NCI-H2081 treated with DMSO at 0.1 percent for 48 hours (cell line): Measurements from ENCODE around the gene TPST1.
"Not testable (repeated sequence)": the region's sequence is repeated elsewhere in the genome, so short reads cannot be mapped to it uniquely, and the experiment has no call there.

Experiments
- DNase-seq: peaks from one replicate; lab custom pipeline; 2025; lab: John Stamatoyannopoulos, UW

The TPST1 gene

GRCh38 chr7:66380272-66380888 is 175.2 kb downstream of the TPST1 start:
- DNase-seq, result no peak

GRCh38 chr7:66382182-66382923 is 177.2 kb downstream of the TPST1 start:
- not testable (repeated sequence) for DNase-seq

GRCh38 chr7:66385191-66385905 is 180.2 kb downstream of the TPST1 start:
- not testable (repeated sequence) for DNase-seq

DNA sequence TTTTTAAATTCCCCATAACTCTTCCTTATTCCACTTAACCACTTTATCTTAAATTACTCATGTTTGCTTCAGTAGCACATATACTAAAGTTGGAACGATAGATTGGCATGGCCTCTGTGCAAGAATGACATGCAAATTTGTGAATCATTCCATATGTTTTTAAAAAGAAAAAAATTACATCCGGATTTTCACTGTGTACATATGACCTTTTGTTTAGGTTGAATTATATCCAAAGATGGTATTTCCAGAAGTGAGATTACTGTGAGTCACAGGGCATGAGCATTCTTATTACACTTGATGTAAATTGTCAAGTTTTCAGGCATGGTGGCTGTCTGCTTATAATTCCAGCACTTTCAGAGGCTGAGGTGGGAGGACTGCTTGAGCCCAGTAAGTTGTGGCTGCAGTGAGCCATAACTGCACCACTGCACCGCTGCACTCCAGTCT is 190.0 kb downstream of the TPST1 start:
- DNase-seq, result not testable (repeated sequence)

- not testable (repeated sequence) for DNase-seq
These were observed 190.9 kb downstream of the TPST1 start for GRCh38 chr7:66396052-66396451.

DNA sequence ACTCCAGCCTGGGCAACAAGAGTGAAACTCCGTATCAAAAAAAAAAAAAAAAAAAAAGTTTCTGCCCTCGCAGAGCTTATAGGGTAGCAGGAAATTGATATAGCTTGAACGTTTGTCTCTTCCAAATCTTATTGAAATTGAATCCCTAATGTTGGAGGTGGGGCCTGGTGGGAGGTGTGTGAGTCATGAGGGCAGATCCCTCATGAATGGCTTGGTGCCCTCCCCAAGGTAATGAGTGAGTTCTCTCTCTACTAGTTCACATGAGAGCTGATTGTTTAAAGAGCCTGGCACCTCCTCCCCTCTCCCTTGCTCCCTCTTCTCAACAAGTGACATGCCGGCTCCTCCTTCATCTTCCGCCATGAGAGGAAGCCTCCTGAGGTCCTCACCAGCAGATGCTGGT is 193.7 kb downstream of the TPST1 start:
- not testable (repeated sequence) for DNase-seq

DNA sequence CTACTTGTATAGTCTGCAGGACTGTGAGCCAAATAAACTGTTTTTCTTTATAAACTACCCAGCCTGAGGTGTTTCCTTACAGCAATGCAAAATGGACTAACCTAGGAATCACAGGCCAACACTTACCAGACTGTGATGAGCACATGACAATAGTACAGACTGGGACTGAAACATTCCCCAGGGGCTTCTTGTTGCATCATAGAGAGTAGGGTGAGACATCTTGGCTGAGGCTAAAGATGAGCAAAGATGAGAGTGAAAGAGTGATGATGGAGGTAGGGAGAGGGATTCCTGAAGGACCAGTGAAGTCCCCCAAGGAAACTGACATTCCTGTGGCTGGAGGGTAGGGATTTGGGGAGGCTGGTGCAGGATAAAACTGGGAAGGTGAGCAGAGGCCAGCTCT is 194.4 kb downstream of the TPST1 start:
- DNase-seq, result no peak

DNA sequence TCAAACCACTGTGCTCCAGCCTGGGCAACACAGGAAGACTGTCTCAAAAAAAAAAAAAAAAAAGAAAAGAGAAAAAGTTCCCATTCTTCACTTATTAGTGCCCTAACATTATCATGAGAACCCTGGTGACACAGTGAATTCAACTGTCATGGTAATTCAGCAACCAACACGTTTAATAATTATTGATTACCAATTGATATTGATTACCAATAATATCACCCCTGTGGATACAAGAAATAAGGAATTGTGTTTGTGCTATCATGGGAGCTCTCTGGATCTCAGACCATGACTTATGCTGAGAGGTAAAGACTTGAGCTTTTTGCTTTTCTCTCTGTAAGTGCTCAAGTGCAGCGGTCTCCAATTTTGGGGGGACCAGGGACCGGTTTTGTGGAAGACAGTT is 195.3 kb downstream of the TPST1 start:
- DNase-seq, result no peak

- DNase-seq, result not testable (repeated sequence)
These were observed 196.0 kb downstream of the TPST1 start for GRCh38 chr7:66401126-66401525.

DNA sequence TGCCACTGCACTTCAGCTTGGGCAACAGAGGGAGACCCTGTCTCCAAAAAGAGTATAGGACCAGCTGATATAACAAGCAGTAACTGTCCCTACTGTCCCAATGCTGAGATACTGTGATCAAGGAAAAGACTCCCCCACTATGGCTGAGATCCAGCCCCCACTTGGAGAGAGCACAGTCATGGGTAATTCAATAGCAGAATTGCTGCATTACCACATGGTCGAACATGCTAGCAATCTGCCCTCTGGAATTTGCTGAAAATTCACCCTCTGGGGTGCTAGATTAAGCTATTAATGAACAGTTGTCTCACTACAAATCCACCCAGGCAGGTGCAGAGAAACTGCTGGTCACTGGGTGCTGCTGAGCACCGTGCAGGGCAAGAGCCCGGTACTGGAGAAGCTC is 196.8 kb downstream of the TPST1 start:
- not testable (repeated sequence) for DNase-seq

GRCh38 chr7:66403564-66403963 is 198.4 kb downstream of the TPST1 start:
- no peak for DNase-seq

GRCh38 chr7:66409493-66409892 is 204.4 kb downstream of the TPST1 start:
- no peak for DNase-seq
